Measurements from ENCODE around the gene AKAP11. TPM values are rescaled to one million over a fixed set of nuclear protein-coding genes. Genes with fewer than 3 reads are reported as not detected.

AKAP11 gene
- total and polyA plus RNA-seq, 5 experiments from 2014 or later, result 2.5 to 33.9 (median 4.5) TPM

DNA sequence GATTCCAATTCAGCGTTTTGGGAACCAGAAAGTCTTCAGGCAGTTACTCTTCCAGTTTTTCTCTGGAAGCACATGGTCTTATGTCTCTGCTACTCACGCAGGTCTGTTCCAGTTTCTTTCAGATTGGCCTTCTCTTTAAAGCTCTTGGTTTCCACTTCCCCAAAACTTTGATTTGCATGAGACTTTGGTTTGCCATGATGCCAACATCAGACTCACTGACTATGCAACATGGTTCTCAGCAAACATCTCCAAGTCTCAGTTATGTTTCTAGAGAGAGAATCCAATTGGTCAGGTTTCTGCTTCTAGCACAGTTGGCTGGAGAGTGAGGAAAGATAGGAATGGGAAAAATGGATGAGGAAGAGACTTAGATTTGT, 3.1 kb downstream of the AKAP11 start:
- no peak for DNase-seq
- Mint-ChIP-seq H3K27ac (peak overlapping the region in 6 of 10 donors; percentile 23 to 87 (median 44)), H3K4me3 (peak overlapping the region in 5 of 10 donors; percentile 1 to 45 (median 12)), H3K36me3 (peaks cover 0 to 7% (median 0%) of the 10 kb centered on the region in 3 donors), H3K27me3 (no peaks in the 10 kb centered on the region), H3K4me1 (peaks cover 40 to 61% (median 51%) of the 10 kb centered on the region in 4 donors), H3K9me3 (no peaks in the 10 kb centered on the region)
- no peak for ATAC-seq
- POLR2A ChIA-PET, result no interaction called here

DNA sequence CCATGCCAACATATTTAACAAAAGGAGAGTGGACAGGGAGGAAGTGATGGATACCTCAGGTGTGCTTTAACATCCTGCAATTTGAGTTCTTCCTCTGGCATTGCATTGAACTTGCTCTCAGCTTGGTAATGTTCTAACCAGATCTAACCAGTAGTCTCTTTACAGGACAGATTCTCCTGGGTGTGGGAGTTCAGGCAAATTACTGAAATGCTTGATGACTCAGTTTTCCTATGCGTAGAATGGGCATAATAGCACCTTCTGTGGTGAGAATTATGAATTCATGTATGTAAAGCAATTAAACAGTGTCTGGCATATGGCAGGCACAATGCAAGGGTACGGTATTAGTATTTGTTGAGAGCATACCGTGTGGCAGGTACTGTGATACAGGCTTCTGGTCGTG, 3.6 kb downstream of the AKAP11 start:
- H3K9me3 Mint-ChIP-seq, result no peaks in the 10 kb centered on the region
- POLR2A ChIA-PET, result no interaction called here
- H3K4me3 Mint-ChIP-seq, result peak overlapping the region in 3 of 10 donors; percentile 1 to 16 (median 4)
- H3K27ac Mint-ChIP-seq, result peak overlapping the region in 6 of 10 donors; percentile 9 to 87 (median 38)
- no peaks in the 10 kb centered on the region for H3K27me3 Mint-ChIP-seq
- ATAC-seq, result no peak
- peaks cover 0 to 7% (median 0%) of the 10 kb centered on the region in 3 donors for H3K36me3 Mint-ChIP-seq
- DNase-seq, result no peak
- peaks cover 36 to 57% (median 47%) of the 10 kb centered on the region in 4 donors for H3K4me1 Mint-ChIP-seq

DNA sequence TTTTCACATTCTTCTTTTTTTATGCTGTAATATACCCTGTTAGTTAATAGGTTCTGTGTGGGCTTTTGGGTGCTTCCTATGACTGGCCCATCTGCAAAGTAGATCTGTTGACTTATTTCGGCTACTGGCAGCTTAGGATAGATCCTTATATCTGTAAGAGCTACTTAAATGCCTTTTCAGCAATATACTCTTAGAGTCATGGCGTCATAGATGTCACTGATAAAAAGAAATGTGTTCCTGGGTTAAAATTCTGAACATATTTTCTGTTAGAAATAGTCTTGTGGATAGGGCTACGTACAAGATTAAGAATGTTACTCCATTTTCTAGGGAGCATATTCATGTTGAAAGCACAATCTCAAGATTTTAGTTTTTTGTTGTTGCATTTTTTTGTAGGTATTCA, 4.7 kb downstream of the AKAP11 start:
- POLR2A ChIA-PET, result no interaction called here
- H3K4me1 Mint-ChIP-seq, result peaks cover 27 to 46% (median 37%) of the 10 kb centered on the region in 4 donors
- peak overlapping the region in 7 of 10 donors; percentile 7 to 57 (median 34) for H3K27ac Mint-ChIP-seq
- no peaks in the 10 kb centered on the region for H3K9me3 Mint-ChIP-seq
- H3K36me3 Mint-ChIP-seq, result peaks cover 0 to 7% (median 0%) of the 10 kb centered on the region in 3 donors
- no peak for ATAC-seq
- no peak for DNase-seq
- no peaks in the 10 kb centered on the region for H3K27me3 Mint-ChIP-seq
- H3K4me3 Mint-ChIP-seq, result peak overlapping the region in 4 of 10 donors; percentile 9 to 20 (median 10)

DNA sequence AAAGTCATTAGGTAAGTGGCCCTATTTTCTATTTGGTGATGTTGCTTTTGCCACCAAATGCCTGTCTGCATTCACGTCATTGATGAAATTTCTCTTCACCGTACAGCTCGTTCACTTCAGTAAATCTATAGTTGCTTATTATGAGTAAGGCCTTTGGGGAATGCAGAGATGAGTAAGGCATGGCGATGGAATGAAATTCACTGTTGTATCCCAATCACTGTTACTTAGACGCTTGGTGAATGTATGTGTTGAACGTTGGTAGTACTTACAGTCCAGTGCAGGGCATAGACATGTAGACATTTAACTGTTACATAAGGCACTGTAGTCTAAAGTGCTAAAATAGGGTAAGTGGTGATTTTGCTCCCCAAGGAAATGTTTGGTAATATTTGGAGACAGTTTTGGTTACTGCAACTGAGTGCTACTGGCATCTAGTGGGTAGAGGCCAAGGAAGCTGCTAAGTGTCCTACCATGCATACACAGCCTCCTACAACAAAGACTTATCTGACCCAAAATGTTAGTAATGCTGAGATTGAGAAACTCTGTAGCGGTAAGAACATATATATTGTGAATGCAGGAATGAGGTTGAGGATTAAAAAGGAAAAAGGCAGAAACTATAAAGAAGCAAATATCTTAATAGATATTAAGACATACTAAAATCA, 5.8 kb downstream of the AKAP11 start:
- ATAC-seq (no peak), DNase-seq (no peak)
- Mint-ChIP-seq H3K4me3 (peak overlapping the region in 6 of 10 donors; percentile 8 to 47 (median 14)), H3K9me3 (no peaks in the 10 kb centered on the region), H3K27me3 (no peaks in the 10 kb centered on the region), H3K27ac (peak overlapping the region in 6 of 10 donors; percentile 4 to 61 (median 22)), H3K36me3 (peaks cover 0 to 7% (median 0%) of the 10 kb centered on the region in 3 donors), H3K4me1 (peaks cover 31 to 52% (median 38%) of the 10 kb centered on the region in 4 donors)
- POLR2A ChIA-PET, result no interaction called here

GRCh38 chr13:42279080-42279479, 7.1 kb downstream of the AKAP11 start:
- H3K9me3 Mint-ChIP-seq, result no peaks in the 10 kb centered on the region
- H3K4me1 Mint-ChIP-seq, result peaks cover 31 to 52% (median 40%) of the 10 kb centered on the region in 4 donors
- H3K4me3 Mint-ChIP-seq, result no peak overlapping the region
- H3K36me3 Mint-ChIP-seq, result peaks cover 0 to 13% (median 0%) of the 10 kb centered on the region in 3 donors
- POLR2A ChIA-PET, result no interaction called here
- H3K27ac Mint-ChIP-seq, result no peak overlapping the region
- H3K27me3 Mint-ChIP-seq, result no peaks in the 10 kb centered on the region
- ATAC-seq (peak; percentile 49 to 59), DNase-seq (peak in 3 of 10 donors; percentile 4 to 17 (median 11))

DNA sequence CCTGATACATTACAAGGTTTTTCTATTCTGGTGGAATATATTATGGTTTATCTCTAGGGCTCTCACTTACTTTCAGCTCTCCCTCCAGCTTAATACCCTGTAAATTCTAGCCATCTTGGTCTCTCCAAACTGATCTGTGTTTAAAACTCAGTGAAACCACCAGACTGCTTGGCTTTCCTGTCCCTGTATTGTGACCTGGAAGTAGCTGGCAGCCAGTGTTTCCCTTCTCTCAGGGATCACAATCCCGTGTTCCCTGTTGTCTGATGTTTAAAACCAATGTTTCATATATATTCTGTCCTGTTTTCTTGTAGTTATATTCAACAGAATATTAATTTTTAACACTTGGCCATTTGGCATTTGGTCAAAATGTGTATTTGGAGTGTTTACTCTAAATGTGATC, 8.0 kb downstream of the AKAP11 start:
- POLR2A ChIA-PET, result interaction anchor here (1.0 kb wide), 1 partner anchor 8 kb away, joined by 3 read pairs; the partner anchor contains the start of gene AKAP11
- peaks cover 28 to 46% (median 35%) of the 10 kb centered on the region in 4 donors for H3K4me1 Mint-ChIP-seq

GRCh38 chr13:42280537-42280936, 8.6 kb downstream of the AKAP11 start:
- H3K4me3 Mint-ChIP-seq, result no peak overlapping the region
- H3K9me3 Mint-ChIP-seq, result no peaks in the 10 kb centered on the region
- ATAC-seq (no peak), DNase-seq (no peak)
- H3K36me3 Mint-ChIP-seq, result peaks cover 0 to 17% (median 0%) of the 10 kb centered on the region in 3 donors
- H3K27me3 Mint-ChIP-seq, result no peaks in the 10 kb centered on the region
- peaks cover 23 to 45% (median 32%) of the 10 kb centered on the region in 4 donors for H3K4me1 Mint-ChIP-seq
- no peak overlapping the region for H3K27ac Mint-ChIP-seq
- POLR2A ChIA-PET, result interaction anchor here (1.0 kb wide), 1 partner anchor 9 kb away, joined by 3 read pairs; the partner anchor contains the start of gene AKAP11

More for the DNA sequence above, 8.0 kb downstream of the AKAP11 start:
- H3K27ac Mint-ChIP-seq, result no peak overlapping the region
- no peak for DNase-seq
- peaks cover 0 to 17% (median 0%) of the 10 kb centered on the region in 3 donors for H3K36me3 Mint-ChIP-seq
- H3K4me3 Mint-ChIP-seq, result no peak overlapping the region
- no peaks in the 10 kb centered on the region for H3K27me3 Mint-ChIP-seq
- no peaks in the 10 kb centered on the region for H3K9me3 Mint-ChIP-seq
- ATAC-seq, result no peak

- POLR2A ChIA-PET, result no interaction called here
- no peaks in the 10 kb centered on the region for H3K27me3 Mint-ChIP-seq
- no peaks in the 10 kb centered on the region for H3K9me3 Mint-ChIP-seq
- DNase-seq (no peak), ATAC-seq (no peak)
- peaks cover 5 to 39% (median 14%) of the 10 kb centered on the region in 3 donors for H3K36me3 Mint-ChIP-seq
- H3K27ac Mint-ChIP-seq, result peak overlapping the region in 3 of 10 donors; percentile 4 to 45 (median 39)
- H3K4me3 Mint-ChIP-seq, result peak overlapping the region in 2 of 10 donors; percentile 3 to 11
- peaks cover 19 to 38% (median 29%) of the 10 kb centered on the region in 4 donors for H3K4me1 Mint-ChIP-seq
These were observed 11.6 kb downstream of the AKAP11 start for GRCh38 chr13:42283574-42283973.

GRCh38 chr13:42284068-42284467, 12.1 kb downstream of the AKAP11 start:
- H3K4me1 Mint-ChIP-seq, result peaks cover 19 to 43% (median 29%) of the 10 kb centered on the region in 4 donors
- POLR2A ChIA-PET, result no interaction called here
- no peak for DNase-seq
- H3K27me3 Mint-ChIP-seq, result no peaks in the 10 kb centered on the region
- ATAC-seq, result no peak
- H3K4me3 Mint-ChIP-seq, result no peak overlapping the region
- peak overlapping the region in 1 of 10 donors; percentile 4 for H3K27ac Mint-ChIP-seq
- no peaks in the 10 kb centered on the region for H3K9me3 Mint-ChIP-seq
- H3K36me3 Mint-ChIP-seq, result peaks cover 10 to 44% (median 19%) of the 10 kb centered on the region in 3 donors

- POLR2A ChIA-PET, result no interaction called here
- Mint-ChIP-seq H3K36me3 (peaks cover 44 to 87% (median 69%) of the 10 kb centered on the region in 3 donors), H3K4me1 (peaks cover 5 to 18% (median 11%) of the 10 kb centered on the region in 4 donors), H3K27ac (peak overlapping the region in 1 of 10 donors; percentile 26), H3K9me3 (peaks cover 0 to 12% (median 3%) of the 10 kb centered on the region in 9 donors), H3K27me3 (no peaks in the 10 kb centered on the region), H3K4me3 (no peak overlapping the region)
- DNase-seq, result no peak
- ATAC-seq, result no peak
These were observed 26.4 kb downstream of the AKAP11 start for GRCh38 chr13:42298392-42298791.

DNA sequence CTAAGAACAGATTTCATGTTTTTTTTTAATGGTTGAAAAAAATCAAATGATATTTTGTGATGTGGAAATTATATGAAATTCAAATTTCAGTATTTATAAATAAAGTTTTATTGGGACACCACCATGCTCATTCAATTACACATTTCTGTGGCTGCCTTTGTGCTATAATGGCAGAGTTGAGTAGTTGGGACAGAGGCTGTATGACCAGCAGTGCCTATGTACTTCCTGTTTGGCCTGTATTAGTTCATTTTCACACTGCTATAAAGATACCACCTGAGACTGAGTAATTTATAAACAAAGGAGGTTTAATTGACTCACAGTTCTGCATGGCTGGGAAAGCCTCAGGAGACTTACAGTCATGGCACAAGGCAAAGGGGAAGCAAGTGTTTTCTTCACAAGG, 33.6 kb downstream of the AKAP11 start:
- H3K27me3 Mint-ChIP-seq, result no peaks in the 10 kb centered on the region
- H3K4me3 Mint-ChIP-seq, result no peak overlapping the region
- H3K4me1 Mint-ChIP-seq, result peaks cover 8 to 33% (median 21%) of the 10 kb centered on the region in 4 donors
- peaks cover 0 to 12% (median 2%) of the 10 kb centered on the region in 9 donors for H3K9me3 Mint-ChIP-seq
- POLR2A ChIA-PET, result no interaction called here
- DNase-seq (no peak), ATAC-seq (no peak)
- H3K27ac Mint-ChIP-seq, result peak overlapping the region in 2 of 10 donors; percentile 4 to 47
- H3K36me3 Mint-ChIP-seq, result peaks cover 31 to 90% (median 70%) of the 10 kb centered on the region in 3 donors

- Mint-ChIP-seq H3K9me3 (peaks cover 0 to 4% (median 0%) of the 10 kb centered on the region in 9 donors), H3K27me3 (no peaks in the 10 kb centered on the region), H3K36me3 (peaks cover 22 to 85% (median 57%) of the 10 kb centered on the region in 3 donors), H3K4me1 (peaks cover 16 to 37% (median 29%) of the 10 kb centered on the region in 4 donors), H3K4me3 (no peak overlapping the region), H3K27ac (peak overlapping the region in 5 of 10 donors; percentile 10 to 60 (median 51))
- DNase-seq (no peak), ATAC-seq (no peak)
- POLR2A ChIA-PET, result no interaction called here
These were observed 35.5 kb downstream of the AKAP11 start for GRCh38 chr13:42307461-42307860.

DNA sequence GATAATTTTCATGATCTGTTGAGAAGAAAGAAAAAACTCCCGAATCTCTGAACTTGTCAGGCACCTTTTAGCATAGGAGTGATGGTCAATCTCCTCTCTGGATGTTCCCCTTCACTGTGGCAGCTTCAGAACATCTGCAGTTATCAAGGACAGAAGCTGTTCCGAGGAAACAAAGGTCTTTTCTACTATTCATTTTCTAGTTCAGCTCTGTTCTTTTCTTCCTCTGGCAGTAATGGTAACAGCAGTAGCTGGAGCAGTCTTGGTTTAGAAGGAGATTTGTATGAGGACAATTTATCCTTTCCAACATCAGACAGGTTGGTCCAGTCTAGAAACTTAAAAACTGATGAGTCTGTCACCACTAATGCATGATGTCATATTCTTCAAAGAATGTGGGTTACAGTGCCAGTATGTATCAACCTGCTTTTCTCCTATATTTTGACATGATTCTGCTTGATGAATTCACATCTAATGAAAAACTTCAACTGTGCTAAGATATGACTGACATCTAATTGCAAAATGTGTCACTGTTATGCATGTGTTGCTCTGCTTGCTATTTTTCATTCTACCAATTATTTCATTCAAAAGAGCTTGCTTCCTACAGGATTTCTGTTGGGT, 41.0 kb downstream of the AKAP11 start:
- no peaks in the 10 kb centered on the region for H3K9me3 Mint-ChIP-seq
- H3K4me1 Mint-ChIP-seq, result peaks cover 15 to 24% (median 22%) of the 10 kb centered on the region in 4 donors
- POLR2A ChIA-PET, result no interaction called here
- H3K27ac Mint-ChIP-seq, result no peak overlapping the region
- no peak for DNase-seq
- ATAC-seq, result no peak
- H3K36me3 Mint-ChIP-seq, result peaks cover 18 to 80% (median 41%) of the 10 kb centered on the region in 3 donors
- H3K4me3 Mint-ChIP-seq, result no peak overlapping the region
- no peaks in the 10 kb centered on the region for H3K27me3 Mint-ChIP-seq
